Uterus (tissue), 4 donors: ENCODE results near the gene GSG1. TPM values are rescaled to one million over a fixed set of nuclear protein-coding genes. Genes with fewer than 3 reads are reported as not detected.

Experiments used
- DNase-seq, 2 donors: peaks; one replicate each; pipeline ENCODE4 v3.0.0-alpha.2; 2019 to 2020
- H3K27ac ChIP-seq, 2 donors: fragments of 200-600 bp; sonication (generic); 1 replicate in 1 of 2; 2 replicates in 1 of 2; pipeline ENCODE4 v1.5.1; 2016 to 2018
- H3K27me3 ChIP-seq, 2 donors: fragments of 200-600 bp; sonication (generic); one replicate each; pipeline ENCODE4 v1.5.1; 2018 to 2019; ENCODE audit warnings: control low read depth in 1 of 2
- H3K36me3 ChIP-seq, 2 donors: fragments of 200-600 bp; sonication (generic); one replicate each; pipeline ENCODE4 v1.5.1; 2019; ENCODE audit warnings: control low read depth in 1 of 2
- H3K4me1 ChIP-seq, 2 donors: fragments of 200-600 bp; sonication (generic); one replicate each; pipeline ENCODE4 v1.5.1; 2018 to 2019; ENCODE audit warnings: control low read depth in 1 of 2
- H3K4me3 ChIP-seq, 2 donors: fragments of 200-600 bp; sonication (generic); 1 replicate in 1 of 2; 2 replicates in 1 of 2; pipeline ENCODE4 v1.5.1; 2018 to 2019; ENCODE audit warnings: mild to moderate bottlenecking in 1 of 2
- H3K9me3 ChIP-seq, 2 donors: fragments of 200-600 bp; sonication (generic); one replicate each; pipeline ENCODE4 v1.5.1; 2019; ENCODE audit warnings: control low read depth in 1 of 2
- CTCF ChIP-seq, 4 experiments: fragments of 200-600 bp in 2 of 4; fragments of 450-650 bp in 2 of 4; sonication (generic) in 2 of 4; IDR thresholded peaks; one replicate each; pipeline ENCODE4 v1.5.1; 2016 to 2019; ENCODE audit warnings: antibody characterized with exemption in 4 of 4, mild to moderate bottlenecking in 2 of 4, moderate library complexity in 1 of 4
- POLR2A ChIP-seq, 2 donors: fragments of 450-650 bp; IDR thresholded peaks; one replicate each; pipeline ENCODE4 v1.6.1; 2016; ENCODE audit warnings: antibody characterized with exemption in 2 of 2, mild to moderate bottlenecking in 1 of 2, moderate library complexity in 1 of 2
- intact Hi-C: fragments of 100-400 bp; cut with DNase I; formaldehyde crosslinking; loops from one replicate; pipeline ENCODE4 v1.15.1; 2023; ENCODE audit warnings: low total_unique reads
- total RNA-seq, 4 donors: library from RNA; depleted of rRNA in 3 of 4; stranded (reverse); fragments of >200 nt in 3 of 4; gene quantifications; one replicate each; pipeline versions ENCODE4 v1.1.0 to v1.2.4, GENCODE V29; 2014 to 2023
- donor health status: DM: yes; HTN: yes; CAD: no.

Gene GSG1
- total RNA-seq, 4 donors from 2014 or later = not detected

GRCh38 chr12:13127444-13127843, 24.0 kb upstream of the GSG1 start:
- TF ChIP-seq POLR2A (IDR thresholded peaks at IDR 0.05) = no peak
- TF ChIP-seq CTCF (IDR thresholded peaks at IDR 0.05) = no peak

GRCh38 chr12:13126494-13126893, 23.0 kb upstream of the GSG1 start:
- TF ChIP-seq POLR2A (IDR thresholded peaks at IDR 0.05) (no peak), CTCF (IDR thresholded peaks at IDR 0.05) (no peak)
- DNase-seq = no peak
- intact Hi-C loops = no loop called here
- no peak overlapping the region for H3K27ac ChIP-seq
- H3K36me3 ChIP-seq = no peaks in the 10 kb centered on the region
- H3K9me3 ChIP-seq = no peaks in the 10 kb centered on the region
- H3K4me3 ChIP-seq = no peak overlapping the region
- no peaks in the 10 kb centered on the region for H3K27me3 ChIP-seq
- H3K4me1 ChIP-seq = no peaks in the 10 kb centered on the region

More at GRCh38 chr12:13127444-13127843, 24.0 kb upstream of the GSG1 start:
- no peak for DNase-seq
- no peak overlapping the region for H3K27ac ChIP-seq
- intact Hi-C loops = no loop called here
- H3K27me3 ChIP-seq = no peaks in the 10 kb centered on the region
- H3K4me1 ChIP-seq = no peaks in the 10 kb centered on the region
- H3K4me3 ChIP-seq = no peak overlapping the region
- H3K36me3 ChIP-seq = no peaks in the 10 kb centered on the region
- no peaks in the 10 kb centered on the region for H3K9me3 ChIP-seq

- DNase-seq = no peak
- H3K4me3 ChIP-seq = no peak overlapping the region
- H3K36me3 ChIP-seq = no peaks in the 10 kb centered on the region
- no peaks in the 10 kb centered on the region for H3K9me3 ChIP-seq
- H3K4me1 ChIP-seq = no peaks in the 10 kb centered on the region
- TF ChIP-seq POLR2A (IDR thresholded peaks at IDR 0.05) (no peak), CTCF (IDR thresholded peaks at IDR 0.05) (no peak)
- no peak overlapping the region for H3K27ac ChIP-seq
- intact Hi-C loops = no loop called here
- H3K27me3 ChIP-seq = no peaks in the 10 kb centered on the region
Measured at GRCh38 chr12:13125996-13126395, 22.5 kb upstream of the GSG1 start.

GRCh38 chr12:13124656-13125505, 21.4 kb upstream of the GSG1 start:
- no peak for DNase-seq
- no peak for TF ChIP-seq CTCF (IDR thresholded peaks at IDR 0.05)
- no peak for TF ChIP-seq POLR2A (IDR thresholded peaks at IDR 0.05)
- H3K36me3 ChIP-seq = no peaks in the 10 kb centered on the region
- H3K4me1 ChIP-seq = no peaks in the 10 kb centered on the region
- intact Hi-C loops = no loop called here
- H3K27ac ChIP-seq = no peak overlapping the region
- H3K4me3 ChIP-seq = no peak overlapping the region
- H3K9me3 ChIP-seq = no peaks in the 10 kb centered on the region
- no peaks in the 10 kb centered on the region for H3K27me3 ChIP-seq

GRCh38 chr12:13121568-13121967, 18.1 kb upstream of the GSG1 start:
- intact Hi-C loops = no loop called here
- Histone ChIP-seq H3K27ac (no peak overlapping the region), H3K4me3 (no peak overlapping the region)

More at GRCh38 chr12:13121568-13121967, 18.1 kb upstream of the GSG1 start:
- TF ChIP-seq POLR2A (IDR thresholded peaks at IDR 0.05) (no peak), CTCF (IDR thresholded peaks at IDR 0.05) (no peak)
- no peaks in the 10 kb centered on the region for H3K4me1 ChIP-seq
- no peak for DNase-seq
- no peaks in the 10 kb centered on the region for H3K27me3 ChIP-seq
- H3K36me3 ChIP-seq = no peaks in the 10 kb centered on the region
- H3K9me3 ChIP-seq = no peaks in the 10 kb centered on the region
